Testis (tissue), 2 donors: ENCODE results near the gene SLC4A8.

ENCODE experiments used
- CTCF ChIP-seq, 3 experiments: fragments of 450-650 bp in 2 of 3; fragments of 200-600 bp in 1 of 3; sonication (generic) in 1 of 3; IDR thresholded peaks; one replicate each; pipeline ENCODE4 v1.5.1; 2016 to 2019; ENCODE audit warnings: antibody characterized with exemption in 3 of 3, mild to moderate bottlenecking in 2 of 3, moderate library complexity in 1 of 3
- POLR2A ChIP-seq: fragments of 450-650 bp; IDR thresholded peaks from one replicate; pipeline ENCODE4 v1.6.1; 2017; ENCODE audit warnings: antibody characterized with exemption, mild to moderate bottlenecking, moderate library complexity

GRCh38 chr12:51533799-51534198 lies 109.2 kb downstream of the SLC4A8 start:
- TF ChIP-seq CTCF (IDR thresholded peaks at IDR 0.05) (no peak), POLR2A (no peak)
